Activated naive CD4-positive, alpha-beta T cell treated with anti-CD3 and anti-CD28 coated beads, Interleukin-2, amount 50 U/mL, for 72 hours (primary cell): ENCODE measurements around the gene DCHS1. TPM values are rescaled to one million over a fixed set of nuclear protein-coding genes. Genes with fewer than 3 reads are reported as not detected.

Experiments
- ATAC-seq, 2 donors: fragments of 150-1000 bp; cut with Tn5 transposase; 2 replicates each; pipeline ENCODE4 v1.10.0; 2021; ENCODE audit warnings: mild to moderate bottlenecking in 2 of 2, moderate library complexity in 2 of 2
- DNase-seq, 2 donors: peaks; one replicate each; pipeline ENCODE4 v3.0.0; 2021 to 2022; ENCODE audit warnings: low spot score in 2 of 2
- H3K27ac Mint-ChIP-seq, 2 donors: one replicate each; pipeline ENCODE4 v1.8.0; 2022; ENCODE audit warnings: mild to moderate bottlenecking in 2 of 2, mixed read lengths in 2 of 2
- H3K36me3 Mint-ChIP-seq, 2 donors: one replicate each; pipeline ENCODE4 v1.8.0; 2022; ENCODE audit warnings: mixed read lengths in 2 of 2
- H3K9me3 Mint-ChIP-seq, 2 donors: one replicate each; pipeline ENCODE4 v1.8.0; 2022; ENCODE audit warnings: mixed read lengths in 2 of 2
- total RNA-seq, 2 donors: library from RNA; stranded (reverse); gene quantifications; one replicate each; pipeline ENCODE4 v1.2.3, GENCODE V29; 2022

DCHS1 gene
- total RNA-seq, 2 donors from 2014 or later, result 0.82 to 2.1 TPM

DNA sequence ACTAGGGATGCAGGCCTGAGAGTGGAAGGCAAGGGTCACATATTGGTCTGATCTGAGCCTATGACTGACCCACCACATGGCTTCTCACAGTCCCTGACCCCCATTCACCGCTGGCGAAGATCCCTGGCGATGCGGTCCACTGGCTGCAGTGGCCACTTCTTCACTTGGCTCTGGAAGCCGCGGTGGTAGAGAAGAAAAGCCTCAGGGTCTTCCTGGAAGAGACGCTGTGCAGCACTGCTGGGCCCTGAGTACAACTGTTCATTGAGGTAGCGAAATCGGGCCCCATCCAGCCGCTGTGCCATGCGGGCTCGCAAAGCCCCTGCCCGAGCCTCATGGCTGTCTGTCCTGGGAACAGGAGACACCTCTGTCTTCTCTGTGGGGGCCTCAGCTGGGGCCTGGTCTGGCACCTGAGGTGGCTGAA, 54.6 kb downstream of the DCHS1 start:
- Mint-ChIP-seq H3K9me3 (no peaks in the 10 kb centered on the region), H3K27ac (no peak overlapping the region), H3K36me3 (peaks cover 5 to 31% of the 10 kb centered on the region in 2 donors)
- DNase-seq (peak in 1 of 2 donors; percentile 1), ATAC-seq (no peak)

DNA sequence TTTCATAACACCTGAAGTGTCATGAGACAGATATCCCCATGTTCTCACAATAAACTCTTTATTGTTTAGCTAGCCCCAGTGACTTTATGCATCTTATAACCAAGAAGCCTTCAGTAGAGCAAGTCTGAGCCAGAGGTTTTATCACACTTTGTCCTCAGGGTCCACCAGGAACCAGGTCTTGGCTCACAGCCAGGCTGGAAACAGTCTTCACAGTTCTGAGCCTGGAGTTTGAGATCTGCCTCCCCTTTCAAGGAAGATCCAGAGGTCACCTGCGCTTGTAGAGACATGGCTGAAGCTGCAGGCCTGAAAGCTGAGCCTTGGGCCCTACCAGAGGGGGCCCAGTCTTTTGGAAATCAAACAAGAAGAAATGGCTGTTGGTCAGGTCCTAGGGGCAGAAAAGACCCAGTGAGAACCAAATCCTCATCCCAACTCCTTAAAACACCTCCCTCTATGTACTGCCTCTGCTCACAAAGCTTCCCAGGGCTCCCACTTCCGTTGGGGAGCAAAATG, 55.7 kb downstream of the DCHS1 start:
- H3K36me3 Mint-ChIP-seq, result peaks cover 5 to 34% of the 10 kb centered on the region in 2 donors
- ATAC-seq (no peak), DNase-seq (peak in 1 of 2 donors; percentile 1)
- peak overlapping the region in 1 of 2 donors; percentile 63 for H3K27ac Mint-ChIP-seq
- no peaks in the 10 kb centered on the region for H3K9me3 Mint-ChIP-seq

DNA sequence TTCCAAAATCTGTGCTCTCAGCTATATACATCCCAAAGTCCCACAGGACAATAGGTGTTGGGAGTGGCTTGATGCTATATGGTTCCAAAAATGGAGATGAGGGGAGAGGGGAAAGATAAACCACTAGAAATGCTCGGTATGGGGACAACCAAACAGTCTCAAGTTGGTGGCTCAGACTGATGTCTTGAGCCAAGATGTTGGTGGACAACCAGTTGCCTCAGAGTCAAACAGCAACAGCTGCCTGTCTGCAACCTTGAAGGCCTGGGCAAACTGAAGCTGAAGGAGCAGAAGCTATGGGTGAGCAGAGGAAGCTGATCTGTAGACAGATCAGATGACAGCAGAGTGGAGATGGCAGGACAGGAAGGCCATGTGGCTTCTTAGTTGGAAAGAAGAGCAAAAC, 56.2 kb downstream of the DCHS1 start:
- Mint-ChIP-seq H3K9me3 (no peaks in the 10 kb centered on the region), H3K36me3 (peaks cover 5 to 36% of the 10 kb centered on the region in 2 donors), H3K27ac (peak overlapping the region in 1 of 2 donors; percentile 33)
- ATAC-seq (no peak), DNase-seq (peak in 1 of 2 donors; percentile 0)

DNA sequence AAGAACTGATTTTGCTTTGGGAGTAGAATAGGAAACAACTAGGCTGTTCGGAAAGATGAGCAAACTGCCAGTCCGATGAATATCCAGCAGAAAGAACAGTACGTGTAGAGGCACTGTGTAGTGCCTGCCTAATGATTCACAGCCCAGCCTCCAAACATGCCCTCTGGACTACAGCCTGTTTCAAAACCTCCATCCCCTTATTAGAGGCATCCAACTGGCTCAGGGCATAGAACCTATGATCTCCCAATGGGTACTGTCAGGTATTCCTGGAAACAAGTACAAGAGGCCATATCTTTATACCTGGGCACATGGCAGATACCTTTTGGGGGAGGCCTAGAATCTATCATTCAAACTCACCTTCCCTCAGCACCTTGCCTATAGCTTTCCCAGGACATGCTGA, 57.1 kb downstream of the DCHS1 start:
- DNase-seq (no peak), ATAC-seq (no peak)

DNA sequence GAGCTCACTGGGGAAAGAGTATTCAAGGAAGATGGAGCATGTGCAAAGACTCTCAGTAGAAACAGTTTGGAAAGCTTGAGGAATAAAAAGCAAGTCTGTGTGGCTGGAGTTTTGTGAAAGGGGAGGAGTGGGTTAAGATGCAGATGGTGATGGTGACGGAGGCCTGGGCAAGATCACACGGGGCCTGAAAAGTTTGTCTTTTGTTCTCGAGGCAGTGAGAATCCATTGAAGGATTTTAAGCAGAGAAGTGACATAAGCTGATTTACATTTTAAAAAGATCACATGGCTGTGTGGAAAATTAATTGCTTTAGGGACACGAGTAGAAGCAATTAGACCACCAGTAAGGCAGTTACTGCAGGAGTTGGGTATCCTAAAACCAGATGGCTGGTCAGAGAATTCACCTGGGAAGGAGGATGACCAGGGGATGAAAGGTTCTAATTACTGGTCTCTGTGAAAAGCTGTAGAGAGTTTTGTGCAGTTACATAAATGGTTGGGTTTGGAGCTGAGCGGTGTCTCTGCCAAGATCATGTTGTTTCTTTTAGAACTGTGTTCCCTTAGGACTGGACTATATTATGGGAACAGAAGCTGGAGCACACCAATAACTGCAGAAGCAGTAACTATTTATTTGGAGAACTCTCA, 59.3 kb downstream of the DCHS1 start:
- H3K27ac Mint-ChIP-seq, result no peak overlapping the region
- H3K36me3 Mint-ChIP-seq, result peaks cover 5 to 32% of the 10 kb centered on the region in 2 donors
- no peak for DNase-seq
- no peaks in the 10 kb centered on the region for H3K9me3 Mint-ChIP-seq
- no peak for ATAC-seq

More for the DNA sequence above, 57.1 kb downstream of the DCHS1 start:
- peaks cover 5 to 40% of the 10 kb centered on the region in 2 donors for H3K36me3 Mint-ChIP-seq
- no peaks in the 10 kb centered on the region for H3K9me3 Mint-ChIP-seq
- peak overlapping the region in 1 of 2 donors; percentile 12 for H3K27ac Mint-ChIP-seq

DNA sequence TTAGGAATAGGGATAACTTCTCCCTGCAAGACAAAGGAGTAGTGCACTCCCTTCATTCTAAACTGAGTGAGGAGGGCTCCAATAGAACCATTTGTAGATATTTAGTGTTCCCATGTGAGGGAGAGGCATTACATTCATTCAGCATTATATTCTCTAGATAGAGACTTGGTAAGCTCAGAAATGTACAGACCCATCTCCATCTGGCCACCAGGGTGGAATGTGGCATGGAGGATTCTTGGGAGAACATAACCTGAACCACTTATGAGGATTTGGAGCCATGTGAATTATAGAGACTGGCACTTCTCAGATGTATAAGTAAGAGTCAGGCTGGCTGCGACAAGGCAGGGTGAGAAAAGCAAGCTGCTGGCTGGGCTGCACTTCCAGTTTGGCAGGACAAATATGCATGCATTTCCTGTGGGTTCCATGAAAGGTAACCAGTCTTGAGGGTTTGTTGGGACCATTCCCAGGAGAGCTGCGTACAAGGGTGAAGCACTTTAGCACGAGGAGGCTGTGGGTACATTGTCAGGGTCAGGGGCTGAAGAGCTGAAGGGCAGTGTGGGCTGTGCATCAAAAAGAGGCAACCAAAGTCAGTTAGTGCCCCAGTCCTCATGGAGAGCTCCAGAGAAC, 61.4 kb downstream of the DCHS1 start:
- peak overlapping the region in 1 of 2 donors; percentile 3 for H3K27ac Mint-ChIP-seq
- no peaks in the 10 kb centered on the region for H3K9me3 Mint-ChIP-seq
- DNase-seq (no peak), ATAC-seq (no peak)
- H3K36me3 Mint-ChIP-seq, result peaks cover 5 to 28% of the 10 kb centered on the region in 2 donors

DNA sequence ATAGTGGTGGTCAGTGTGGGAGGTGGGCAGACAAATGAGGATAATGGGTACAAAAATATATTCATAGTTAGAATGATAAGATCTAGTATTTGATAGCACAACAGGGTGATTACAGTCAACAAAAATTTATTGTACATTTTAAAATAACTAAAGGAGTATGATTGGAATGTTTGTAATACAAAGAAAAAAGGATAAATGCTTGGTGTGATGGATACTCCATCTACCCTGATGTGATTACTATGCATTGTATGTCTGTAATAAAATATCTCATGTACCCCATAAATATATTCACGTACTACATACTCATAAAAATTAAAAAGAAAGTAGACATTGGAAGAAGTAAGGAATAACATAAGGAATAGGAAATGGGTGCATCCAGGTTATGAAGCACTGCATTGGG, 67.6 kb downstream of the DCHS1 start:
- H3K9me3 Mint-ChIP-seq, result peaks cover 9 to 19% of the 10 kb centered on the region in 2 donors
- DNase-seq, result no peak
- ATAC-seq, result no peak
- H3K36me3 Mint-ChIP-seq, result peaks cover 22 to 25% of the 10 kb centered on the region in 2 donors
- H3K27ac Mint-ChIP-seq, result no peak overlapping the region

DNA sequence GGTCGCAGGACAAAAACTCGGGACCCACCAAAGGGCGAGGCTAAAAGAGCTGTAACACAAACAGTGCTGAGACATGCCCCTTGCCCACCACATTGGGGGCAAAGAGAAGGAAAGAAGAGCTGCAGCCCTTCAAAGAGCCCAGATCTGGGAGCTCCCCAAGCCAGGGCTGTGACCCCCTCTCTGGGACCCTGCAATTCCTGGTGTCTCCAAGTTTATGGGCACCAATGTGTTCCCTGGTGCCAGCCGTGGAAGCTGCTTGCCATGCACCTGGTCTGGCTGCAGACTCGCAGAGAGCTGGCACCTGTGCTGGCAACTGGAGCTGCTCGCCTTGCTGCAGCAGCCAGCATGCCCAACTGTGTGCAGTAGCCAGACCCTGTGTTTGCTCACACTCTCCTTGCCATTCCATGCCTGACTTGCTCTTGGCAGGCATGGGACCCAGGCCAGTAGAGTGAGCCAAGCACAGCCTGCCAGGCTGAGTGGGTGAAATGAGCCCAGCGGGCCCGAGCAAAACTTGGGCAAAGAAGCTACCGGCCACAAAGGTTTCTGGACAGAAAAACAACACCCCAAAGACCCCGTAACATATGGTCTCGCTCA, 68.2 kb downstream of the DCHS1 start:
- ATAC-seq, result no peak
- peak overlapping the region in 1 of 2 donors; percentile 54 for H3K27ac Mint-ChIP-seq

DNA sequence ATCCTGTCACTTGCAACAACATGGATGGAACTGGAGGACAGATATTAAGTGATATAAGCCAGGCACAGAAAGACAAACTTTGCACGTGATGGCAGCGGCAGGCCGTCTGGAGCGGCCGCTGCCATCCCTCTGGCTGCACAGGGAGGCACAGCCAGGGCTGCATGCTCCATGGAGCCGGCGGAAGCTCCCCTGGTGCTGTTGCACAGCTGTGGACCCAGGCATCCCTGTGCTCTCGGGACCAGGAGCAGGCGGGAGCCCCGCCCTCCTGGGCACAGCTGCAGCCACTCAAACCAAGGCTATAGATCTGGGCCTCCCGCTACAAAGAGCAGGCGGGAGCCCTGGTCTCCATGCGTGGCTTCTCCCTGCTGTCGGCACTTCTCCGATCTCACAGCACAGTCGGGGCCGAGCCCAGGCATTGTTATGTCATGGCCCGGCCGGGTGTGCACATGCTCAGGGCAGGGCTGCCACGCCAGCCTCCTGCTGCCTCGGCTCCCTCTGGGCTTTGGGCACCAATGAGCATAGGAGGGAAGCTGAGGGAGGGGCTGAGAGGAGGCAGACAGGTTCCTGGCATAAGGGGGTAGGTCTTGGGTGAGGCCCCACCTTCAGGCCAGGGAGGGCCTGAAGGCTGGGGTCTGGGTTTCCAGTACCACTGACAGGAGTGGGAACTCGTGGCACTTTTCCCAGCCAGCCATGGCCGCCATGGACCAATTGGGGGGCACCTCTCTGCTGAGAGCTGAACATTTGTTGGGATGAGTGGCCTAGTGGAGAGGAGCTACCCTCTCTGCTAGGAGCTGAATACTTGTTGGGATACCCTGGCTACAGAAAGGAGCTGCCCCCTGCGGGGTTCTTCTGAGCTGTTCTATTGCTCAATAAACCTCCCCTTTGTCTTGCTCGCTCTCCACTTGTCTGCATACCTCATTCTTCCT, 68.9 kb downstream of the DCHS1 start:
- H3K27ac Mint-ChIP-seq, result no peak overlapping the region
- H3K36me3 Mint-ChIP-seq, result peaks cover 27 to 28% of the 10 kb centered on the region in 2 donors
- H3K9me3 Mint-ChIP-seq, result peaks cover 12 to 22% of the 10 kb centered on the region in 2 donors
- ATAC-seq, result no peak
- no peak for DNase-seq

More for the DNA sequence above, 68.2 kb downstream of the DCHS1 start:
- Mint-ChIP-seq H3K36me3 (peaks cover 26 to 28% of the 10 kb centered on the region in 2 donors), H3K9me3 (peaks cover 12 to 22% of the 10 kb centered on the region in 2 donors)
- DNase-seq, result no peak

DNA sequence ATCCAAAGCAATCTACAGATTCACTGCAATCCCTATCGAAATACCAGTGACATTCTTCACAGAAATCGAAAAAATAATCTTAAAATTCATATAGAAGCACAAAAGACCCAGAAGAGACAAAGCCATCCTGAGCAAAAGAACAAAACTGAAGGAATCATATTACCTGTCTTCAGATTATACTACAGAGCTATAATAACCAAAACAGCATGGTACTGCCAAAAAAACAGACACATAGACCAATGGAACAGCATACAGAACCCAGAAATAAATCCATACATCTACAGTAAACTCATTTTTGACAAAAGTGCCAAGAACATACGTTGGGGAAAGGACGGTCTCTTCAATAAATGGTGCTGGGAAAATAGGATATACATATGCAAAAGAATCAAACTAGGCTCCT, 71.1 kb downstream of the DCHS1 start:
- H3K27ac Mint-ChIP-seq, result no peak overlapping the region
- DNase-seq (no peak), ATAC-seq (no peak)
- peaks cover 12 to 22% of the 10 kb centered on the region in 2 donors for H3K9me3 Mint-ChIP-seq
- H3K36me3 Mint-ChIP-seq, result peaks cover 28 to 35% of the 10 kb centered on the region in 2 donors

DNA sequence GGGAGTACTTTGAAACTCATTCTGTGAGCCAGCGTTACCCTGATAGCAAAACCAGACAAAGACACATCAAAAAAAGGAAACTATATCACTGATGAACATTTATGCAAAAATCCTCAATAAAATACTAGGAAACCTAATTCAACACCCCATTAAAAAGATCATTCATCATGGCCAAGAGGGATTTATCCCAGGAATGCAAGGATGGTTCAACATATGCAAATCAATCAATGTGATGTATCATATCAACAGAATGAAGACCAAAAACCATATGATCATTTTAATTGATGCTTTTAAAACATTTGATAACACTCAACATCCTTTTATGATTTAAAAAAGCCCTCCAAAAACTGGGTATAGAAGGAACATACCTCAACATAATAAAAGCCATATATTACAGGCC, 72.0 kb downstream of the DCHS1 start:
- H3K27ac Mint-ChIP-seq, result no peak overlapping the region
- no peak for ATAC-seq
- peaks cover 12 to 22% of the 10 kb centered on the region in 2 donors for H3K9me3 Mint-ChIP-seq
- DNase-seq, result no peak
- peaks cover 28 to 35% of the 10 kb centered on the region in 2 donors for H3K36me3 Mint-ChIP-seq

DNA sequence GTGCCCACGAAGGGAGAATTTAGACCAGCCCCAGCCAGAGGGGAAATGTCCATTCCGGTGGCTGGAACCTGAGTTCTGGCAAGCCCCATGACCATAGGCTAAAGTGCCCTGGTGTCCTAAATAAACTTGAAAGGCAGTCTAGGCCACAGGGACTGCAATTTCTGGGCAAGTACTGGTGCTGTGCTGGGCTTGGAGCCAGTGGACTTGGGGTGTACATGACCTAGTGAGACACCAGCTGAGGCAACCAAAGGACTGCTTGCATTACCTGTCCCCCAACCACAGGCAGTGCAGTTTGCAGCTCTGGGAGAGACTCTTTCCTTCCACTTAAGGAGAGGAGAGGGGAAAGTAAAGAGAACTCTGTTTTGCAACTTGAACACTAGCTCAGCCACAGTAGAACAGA, 75.9 kb downstream of the DCHS1 start:
- Mint-ChIP-seq H3K9me3 (peaks cover 12 to 19% of the 10 kb centered on the region in 2 donors), H3K36me3 (peaks cover 19 to 30% of the 10 kb centered on the region in 2 donors), H3K27ac (no peak overlapping the region)
- DNase-seq (no peak), ATAC-seq (no peak)

DNA sequence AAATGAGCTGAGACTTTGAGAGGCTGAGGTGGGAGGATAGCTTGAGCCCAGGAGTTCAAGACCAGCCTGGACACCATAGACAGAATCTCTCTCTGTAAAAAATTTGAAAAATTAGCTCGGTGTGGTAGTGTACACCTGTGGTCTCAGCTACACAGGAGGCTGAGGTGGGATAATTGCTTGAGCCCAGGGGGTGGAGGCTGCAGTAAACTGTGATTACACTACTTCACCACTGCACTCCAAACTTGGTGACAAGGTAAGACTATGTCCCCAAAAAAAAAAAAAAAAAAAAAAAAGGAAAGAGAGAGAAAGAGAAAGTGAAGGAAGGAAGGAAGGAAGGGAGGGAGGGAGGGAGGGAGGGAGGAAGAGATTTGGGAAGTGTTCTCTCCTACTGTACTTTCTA, 77.5 kb downstream of the DCHS1 start:
- H3K36me3 Mint-ChIP-seq, result peaks cover 4 to 14% of the 10 kb centered on the region in 2 donors
- no peak overlapping the region for H3K27ac Mint-ChIP-seq
- DNase-seq (no peak), ATAC-seq (no peak)
- peaks cover 5% of the 10 kb centered on the region in 2 donors for H3K9me3 Mint-ChIP-seq

DNA sequence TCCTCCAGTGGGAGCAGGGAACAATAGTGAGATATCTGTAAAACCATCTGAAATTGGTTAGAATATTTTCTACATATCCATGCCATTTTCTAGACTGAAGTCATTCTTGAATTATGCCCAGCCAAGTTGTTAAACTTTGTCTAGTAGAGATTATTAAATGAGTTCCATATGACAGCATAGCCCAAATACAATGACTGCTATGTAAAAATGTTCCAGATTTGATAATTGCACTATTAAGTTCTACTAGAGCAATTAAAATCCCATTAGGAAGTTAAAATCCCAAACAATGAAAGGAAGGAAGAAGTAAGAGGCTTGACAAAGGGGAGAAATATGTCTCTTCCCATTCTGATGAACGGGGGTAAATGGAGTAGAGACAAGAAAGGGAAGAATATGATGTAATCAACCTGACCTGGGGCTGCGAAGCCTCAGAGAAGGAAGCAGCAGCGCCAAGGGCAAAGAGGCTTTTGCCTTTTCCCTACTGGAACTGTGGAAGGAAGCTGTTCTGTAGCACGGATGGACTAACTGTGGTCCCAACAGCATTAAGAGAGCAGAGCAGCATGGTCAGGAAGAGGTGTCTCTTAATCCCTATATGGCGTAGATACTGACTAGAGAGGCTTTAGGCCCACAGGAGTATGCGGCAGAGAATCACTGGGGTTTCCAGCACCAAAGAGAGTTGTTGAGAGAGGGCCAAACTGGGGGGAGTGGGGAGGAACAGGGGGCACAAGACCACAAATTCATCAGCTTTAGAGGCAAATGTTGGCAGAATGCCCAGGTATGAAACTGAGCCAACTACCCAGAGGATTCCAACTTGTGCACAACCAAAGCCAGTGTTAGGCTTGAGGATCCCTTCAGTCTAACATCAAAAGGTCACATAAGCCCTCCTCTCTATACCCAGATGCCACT, 78.9 kb downstream of the DCHS1 start:
- ATAC-seq (no peak), DNase-seq (no peak)
- Mint-ChIP-seq H3K9me3 (no peaks in the 10 kb centered on the region), H3K36me3 (peaks cover 0 to 13% of the 10 kb centered on the region in 2 donors), H3K27ac (no peak overlapping the region)
